ENCODE data around the gene MCCD1. TPM values are rescaled to one million over a fixed set of nuclear protein-coding genes. Genes with fewer than 3 reads are reported as not detected.

The MCCD1 gene
- total and polyA plus RNA-seq, 2 donors from 2014 or later, result 3.5 to 325 TPM

DNA sequence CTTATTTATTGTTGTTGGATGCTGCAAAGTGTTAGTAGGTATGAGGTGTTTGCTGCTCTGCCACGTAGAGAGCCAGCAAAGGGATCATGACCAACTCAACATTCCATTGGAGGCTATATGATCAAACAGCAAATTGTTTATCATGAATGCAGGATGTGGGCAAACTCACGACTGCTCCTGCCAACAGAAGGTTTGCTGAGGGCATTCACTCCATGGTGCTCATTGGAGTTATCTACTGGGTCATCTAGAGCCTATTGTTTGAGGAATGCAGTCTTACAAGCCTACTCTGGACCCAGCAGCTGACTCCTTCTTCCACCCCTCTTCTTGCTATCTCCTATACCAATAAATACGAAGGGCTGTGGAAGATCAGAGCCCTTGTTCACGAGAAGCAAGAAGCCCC lies 18.8 kb upstream of the MCCD1 start:
- FAIRE-seq (no peak), DNase-seq (no peak)
- peaks cover 0 to 3% (median 0%) of the 10 kb centered on the region in 3 donors for H3K36me3 ChIP-seq (ENCODE audit: control insufficient read depth in 2 of 3, insufficient read depth in 3 of 3, low read length in 3 of 3)
- no peak overlapping the region for H3K4me3 ChIP-seq (ENCODE audit: low read length in 3 of 3)
- H3K9me3 ChIP-seq (ENCODE audit: control insufficient read depth in 2 of 3, insufficient read depth in 1 of 3, low read length in 3 of 3), result no peaks in the 10 kb centered on the region
- no peak for TF ChIP-seq CTCF (IDR thresholded peaks at IDR 0.05; ENCODE audit: borderline replicate concordance, extremely low read depth, insufficient read depth)
- H3K4me1 ChIP-seq (ENCODE audit: control insufficient read depth in 2 of 3, insufficient read depth in 2 of 3, low read depth in 1 of 3, low read length in 3 of 3), result no peaks in the 10 kb centered on the region
- H3K9ac ChIP-seq (ENCODE audit: low read length in 3 of 3), result no peak overlapping the region
- H3K27me3 ChIP-seq (ENCODE audit: control insufficient read depth, insufficient read depth, low read length), result no peaks in the 10 kb centered on the region
- no peak overlapping the region for H3K27ac ChIP-seq (ENCODE audit: low read depth in 2 of 2, low read length in 2 of 2)
- intact Hi-C loops (cut with DNase I), result no loop called here

GRCh38 chr6:31513456-31514165 lies 15.2 kb upstream of the MCCD1 start:
- intact Hi-C loops (cut with DNase I), result no loop called here
- Histone ChIP-seq H3K9ac (ENCODE audit: low read length in 3 of 3) (no peak overlapping the region), H3K9me3 (ENCODE audit: control insufficient read depth in 2 of 3, insufficient read depth in 1 of 3, low read length in 3 of 3) (no peaks in the 10 kb centered on the region), H3K36me3 (ENCODE audit: control insufficient read depth in 2 of 3, insufficient read depth in 3 of 3, low read length in 3 of 3) (peaks cover 0 to 3% (median 0%) of the 10 kb centered on the region in 3 donors), H3K4me3 (ENCODE audit: low read length in 3 of 3) (no peak overlapping the region), H3K27ac (ENCODE audit: low read depth in 2 of 2, low read length in 2 of 2) (no peak overlapping the region), H3K27me3 (ENCODE audit: control insufficient read depth, insufficient read depth, low read length) (no peaks in the 10 kb centered on the region), H3K4me1 (ENCODE audit: control insufficient read depth in 2 of 3, insufficient read depth in 2 of 3, low read depth in 1 of 3, low read length in 3 of 3) (no peaks in the 10 kb centered on the region)
- no peak for TF ChIP-seq CTCF (IDR thresholded peaks at IDR 0.05; ENCODE audit: borderline replicate concordance, extremely low read depth, insufficient read depth)
- FAIRE-seq (no peak), DNase-seq (no peak)

GRCh38 chr6:31521835-31522234 lies 6.9 kb upstream of the MCCD1 start:
- H3K9me3 ChIP-seq (ENCODE audit: control insufficient read depth in 2 of 3, insufficient read depth in 1 of 3, low read length in 3 of 3), result no peaks in the 10 kb centered on the region
- no peak overlapping the region for H3K27ac ChIP-seq (ENCODE audit: low read depth in 2 of 2, low read length in 2 of 2)
- DNase-seq, result no peak
- no peak overlapping the region for H3K4me3 ChIP-seq (ENCODE audit: low read length in 3 of 3)
- intact Hi-C loops (cut with DNase I), result no loop called here
- no peak overlapping the region for H3K9ac ChIP-seq (ENCODE audit: low read length in 3 of 3)
- no peak for TF ChIP-seq CTCF (IDR thresholded peaks at IDR 0.05; ENCODE audit: borderline replicate concordance, extremely low read depth, insufficient read depth)
- H3K4me1 ChIP-seq (ENCODE audit: control insufficient read depth in 2 of 3, insufficient read depth in 2 of 3, low read depth in 1 of 3, low read length in 3 of 3), result no peaks in the 10 kb centered on the region
- FAIRE-seq, result no peak
- no peaks in the 10 kb centered on the region for H3K27me3 ChIP-seq (ENCODE audit: control insufficient read depth, insufficient read depth, low read length)
- no peaks in the 10 kb centered on the region for H3K36me3 ChIP-seq (ENCODE audit: control insufficient read depth in 2 of 3, insufficient read depth in 3 of 3, low read length in 3 of 3)

- H3K4me1 ChIP-seq (ENCODE audit: control insufficient read depth in 2 of 3, insufficient read depth in 2 of 3, low read depth in 1 of 3, low read length in 3 of 3), result peaks cover 0 to 7% (median 0%) of the 10 kb centered on the region in 3 donors
- H3K4me3 ChIP-seq (ENCODE audit: low read length in 3 of 3), result no peak overlapping the region
- DNase-seq (no peak), FAIRE-seq (no peak)
- no peaks in the 10 kb centered on the region for H3K9me3 ChIP-seq (ENCODE audit: control insufficient read depth in 2 of 3, insufficient read depth in 1 of 3, low read length in 3 of 3)
- no peak overlapping the region for H3K9ac ChIP-seq (ENCODE audit: low read length in 3 of 3)
- intact Hi-C loops (cut with DNase I), result no loop called here
- H3K27me3 ChIP-seq (ENCODE audit: control insufficient read depth, insufficient read depth, low read length), result no peaks in the 10 kb centered on the region
- peaks cover under 1 to 8% (median 2%) of the 10 kb centered on the region in 3 donors for H3K36me3 ChIP-seq (ENCODE audit: control insufficient read depth in 2 of 3, insufficient read depth in 3 of 3, low read length in 3 of 3)
- TF ChIP-seq CTCF (IDR thresholded peaks at IDR 0.05; ENCODE audit: borderline replicate concordance, extremely low read depth, insufficient read depth), result no peak
- H3K27ac ChIP-seq (ENCODE audit: low read depth in 2 of 2, low read length in 2 of 2), result no peak overlapping the region
Measured at GRCh38 chr6:31525553-31525931, 3.2 kb upstream of the MCCD1 start.
